Glomerular visceral epithelial cell (primary cell): ENCODE measurements around the gene WDR46.
A peak's percentile ranks its signal among the peaks of the same experiment; 100 is the strongest.

ENCODE experiments used
- DNase-seq: peaks from one replicate; pipeline ENCODE4 v3.0.0-alpha.2; 2016; ENCODE audit errors: extremely low spot score

The WDR46 gene

DNA sequence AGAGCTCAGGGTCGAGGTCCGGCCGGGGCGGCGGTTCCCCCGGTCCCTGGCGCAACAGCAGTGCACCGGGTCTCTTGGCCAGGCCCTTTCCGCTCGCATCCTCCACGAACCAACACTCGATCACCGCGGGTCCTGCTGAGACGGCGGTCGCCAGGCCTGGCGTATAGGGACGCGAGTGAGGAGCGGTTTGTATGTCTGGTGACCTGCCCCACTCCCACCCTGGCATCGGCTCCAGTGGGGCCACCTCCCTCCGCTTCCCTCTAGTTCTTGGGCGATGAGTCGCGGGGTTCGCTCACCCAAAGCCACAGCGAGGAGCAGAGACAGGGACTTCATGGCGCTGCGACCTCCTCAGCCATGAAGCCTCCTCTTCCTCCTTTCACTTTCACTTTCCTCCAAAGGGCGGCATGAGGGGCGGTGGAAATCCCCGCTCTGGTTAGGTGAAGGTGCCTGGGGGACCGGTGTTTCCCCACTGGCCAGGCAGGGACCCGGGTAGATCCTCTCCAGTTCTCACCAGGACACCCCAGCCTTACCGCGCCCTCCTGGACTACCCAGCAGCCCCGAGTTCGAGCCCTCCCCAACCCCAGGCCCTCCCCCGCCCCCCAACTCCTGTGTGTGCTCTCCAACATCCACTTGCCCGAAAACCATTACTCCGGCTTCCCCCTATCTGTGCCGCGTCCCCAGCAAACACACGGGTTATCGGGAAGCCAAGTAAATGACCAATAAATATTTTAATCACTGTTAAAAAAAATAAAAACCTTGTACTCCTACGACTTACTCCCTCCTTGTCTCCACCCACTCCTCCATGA lies 24.9 kb upstream of the WDR46 start, which contains the start of gene TAPBP:
TAPBP (minus strand) TSS at position 370 of the 806 bp plus-strand sequence; CDS start at position 333, 37 bp downstream.
- peak; percentile 84 for DNase-seq

DNA sequence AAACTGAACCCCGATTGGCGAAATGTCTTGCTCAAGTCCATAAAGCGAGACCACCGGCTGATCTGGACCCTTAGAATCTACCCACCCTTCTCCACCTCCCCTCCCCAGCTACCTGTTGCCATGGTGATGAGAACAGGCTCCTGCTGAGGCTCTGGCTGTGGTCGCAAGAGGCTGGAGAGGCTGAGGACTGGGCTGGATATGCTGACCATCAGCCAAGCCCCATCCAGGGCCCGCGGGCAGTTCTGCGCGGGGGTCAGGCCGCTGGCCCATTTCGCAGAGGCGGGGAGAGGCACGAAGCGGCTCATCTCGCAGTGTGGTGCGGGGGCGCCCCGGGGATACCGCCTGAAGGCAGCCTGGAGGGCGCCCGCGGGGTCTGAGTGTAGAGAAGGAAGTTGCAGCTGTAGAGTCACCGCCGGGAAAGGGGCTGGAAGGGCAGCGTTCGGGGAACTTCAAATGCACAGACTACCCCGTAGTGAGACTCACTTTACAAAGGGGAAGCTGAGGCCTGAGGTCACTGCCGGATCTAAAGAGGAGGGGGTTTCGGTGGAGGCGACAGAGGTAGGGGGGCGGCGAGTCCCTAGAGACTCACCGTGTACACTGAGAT lies 24.2 kb upstream of the WDR46 start:
- peak; percentile 22 for DNase-seq

DNA sequence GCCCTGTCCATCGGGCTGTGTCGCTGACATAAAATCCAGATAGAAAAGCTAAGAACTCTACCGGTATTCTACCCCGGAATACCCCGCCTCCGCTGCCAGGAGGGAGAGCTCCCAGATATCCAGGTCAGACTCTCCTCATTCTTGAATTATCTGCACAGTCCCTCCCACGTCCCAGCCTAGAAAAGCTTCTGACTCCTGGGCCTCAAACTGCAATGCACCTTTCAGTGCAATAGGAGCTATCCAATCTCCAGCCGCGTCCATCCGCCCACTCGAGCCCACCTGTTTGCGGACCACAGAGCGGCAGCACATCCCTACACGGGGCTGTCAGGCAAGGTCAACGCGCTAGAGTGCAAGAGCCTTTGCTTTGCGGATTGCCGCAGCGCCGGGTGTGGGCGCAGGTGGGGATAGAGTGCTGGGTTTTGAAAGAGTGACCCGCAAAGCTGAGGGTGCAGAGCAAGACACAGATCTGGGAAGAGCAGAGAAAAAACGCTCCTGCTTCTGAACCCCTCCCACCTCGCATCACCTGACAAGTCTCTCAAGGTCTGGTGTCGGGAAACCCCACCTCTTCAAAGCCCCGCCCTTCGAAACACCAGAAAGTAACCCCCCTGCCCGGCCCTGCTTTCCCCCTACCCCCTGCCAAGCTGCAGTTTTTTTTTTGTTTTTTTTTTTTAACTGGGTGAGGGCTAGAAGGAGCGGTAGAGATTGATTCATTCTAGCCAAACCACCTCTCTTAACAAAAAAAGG lies 23.5 kb upstream of the WDR46 start:
- DNase-seq: peak; percentile 88

DNA sequence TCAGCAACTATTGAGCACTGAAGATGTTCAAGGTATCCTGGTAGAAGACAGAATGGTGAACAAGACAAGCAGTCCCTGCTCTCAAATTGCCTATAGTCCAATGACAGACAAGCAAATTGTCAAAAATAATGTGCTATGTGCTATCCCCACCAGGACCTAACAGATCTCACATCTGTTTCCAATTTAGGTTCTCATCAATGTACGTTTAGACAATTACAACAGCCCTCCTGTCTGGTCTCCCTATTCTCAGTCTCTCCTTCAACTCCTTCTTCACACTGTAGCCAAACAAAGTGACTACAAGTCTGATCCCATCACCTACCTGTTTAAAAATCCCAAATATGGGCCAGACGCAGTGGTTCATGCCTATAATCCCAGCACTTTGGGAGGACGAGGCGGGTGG lies 17.3 kb upstream of the WDR46 start:
- DNase-seq: no peak

DNA sequence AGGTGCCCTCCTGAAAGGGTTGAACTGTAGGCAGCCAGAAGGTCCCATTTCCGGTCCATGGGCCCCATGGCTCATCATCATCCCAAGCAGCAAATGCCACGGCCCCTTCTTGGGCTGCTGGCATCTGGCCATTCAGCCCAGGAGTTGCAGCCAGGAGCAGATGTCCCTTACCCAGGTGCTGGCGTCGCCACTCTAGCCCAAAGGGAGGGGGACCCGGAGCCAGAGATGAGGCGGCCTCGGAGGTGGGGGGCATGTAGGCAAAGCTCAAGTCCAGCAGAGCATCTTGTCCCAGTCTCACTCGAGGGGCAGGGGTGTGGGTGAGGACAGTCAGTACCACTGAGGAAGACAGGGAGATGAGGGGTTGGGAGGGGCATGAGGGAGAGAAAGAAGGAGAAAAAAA lies 16.0 kb upstream of the WDR46 start:
- DNase-seq: no peak

DNA sequence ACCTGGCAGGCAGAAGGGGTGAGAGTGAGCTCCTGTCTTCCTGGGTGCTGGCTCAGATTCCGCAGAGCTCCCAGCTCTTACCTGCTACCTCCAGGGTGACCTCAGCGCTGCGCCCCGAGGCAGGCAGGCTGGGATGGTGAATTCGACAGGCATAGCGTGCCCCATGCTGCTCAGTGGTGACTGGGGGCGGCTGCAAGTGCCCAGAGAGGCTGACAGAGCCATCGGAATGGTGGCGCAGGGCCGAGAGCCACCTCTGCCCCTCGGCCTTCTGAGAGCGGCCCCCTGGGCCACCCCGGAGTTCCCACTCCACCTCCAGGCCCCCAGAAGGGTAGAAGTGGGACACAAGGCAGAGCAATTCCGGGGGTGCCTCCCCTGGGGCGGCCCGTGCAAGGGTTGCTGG lies 15.2 kb upstream of the WDR46 start:
- no peak for DNase-seq

DNA sequence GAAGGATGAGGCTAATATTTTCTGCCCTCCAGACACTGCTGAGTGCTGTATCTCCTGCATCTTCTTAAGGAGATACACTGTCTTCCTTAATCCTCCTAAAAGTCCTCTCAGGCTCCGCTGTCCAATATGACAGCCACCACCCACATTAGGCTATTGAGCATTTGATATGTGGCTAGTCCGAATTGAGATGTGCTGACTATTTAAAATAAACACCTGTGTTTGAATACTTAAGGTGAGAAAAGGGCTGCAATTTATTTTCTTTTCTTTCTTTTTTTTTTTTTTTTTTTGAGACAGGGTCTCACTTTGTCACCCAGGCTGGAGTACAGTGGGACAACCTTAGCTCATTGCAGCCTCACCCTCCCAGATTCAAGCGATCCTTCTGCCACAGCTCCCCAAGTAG lies 12.8 kb upstream of the WDR46 start:
- no peak for DNase-seq

DNA sequence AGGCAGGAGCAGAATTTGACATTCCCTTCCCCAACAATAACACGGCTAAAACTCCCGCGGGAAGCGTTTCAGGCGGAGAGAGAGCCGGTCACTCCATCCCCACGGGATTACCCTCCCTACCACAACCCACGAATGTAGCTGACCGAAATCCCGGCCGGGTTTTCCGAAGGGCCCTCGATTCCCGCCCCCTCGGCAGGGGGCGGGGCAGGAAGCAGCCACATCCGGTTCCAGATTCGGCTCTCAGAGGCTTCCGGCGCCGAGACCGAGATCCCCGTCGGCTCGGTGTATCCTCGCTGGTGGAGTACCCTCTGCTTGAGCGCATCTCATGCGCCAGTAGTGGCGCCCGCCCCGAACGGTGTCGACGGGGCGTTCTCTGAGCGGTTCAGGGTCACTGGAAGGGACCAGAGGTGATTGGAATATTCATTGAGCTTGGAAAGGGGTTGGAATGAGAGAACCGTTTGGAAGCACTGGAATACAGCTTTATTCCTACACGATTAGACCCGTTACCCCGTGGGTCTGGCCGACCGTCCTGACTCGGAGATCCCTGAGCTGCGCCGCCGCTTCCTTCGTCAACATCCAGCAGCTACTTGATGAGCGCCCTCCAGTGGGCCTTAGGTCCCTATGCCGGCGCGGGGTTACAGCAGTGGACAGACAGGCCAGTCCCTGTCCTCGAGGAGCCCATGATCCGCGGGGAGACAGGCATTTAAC lies 10.4 kb upstream of the WDR46 start:
- peak; percentile 95 for DNase-seq

DNA sequence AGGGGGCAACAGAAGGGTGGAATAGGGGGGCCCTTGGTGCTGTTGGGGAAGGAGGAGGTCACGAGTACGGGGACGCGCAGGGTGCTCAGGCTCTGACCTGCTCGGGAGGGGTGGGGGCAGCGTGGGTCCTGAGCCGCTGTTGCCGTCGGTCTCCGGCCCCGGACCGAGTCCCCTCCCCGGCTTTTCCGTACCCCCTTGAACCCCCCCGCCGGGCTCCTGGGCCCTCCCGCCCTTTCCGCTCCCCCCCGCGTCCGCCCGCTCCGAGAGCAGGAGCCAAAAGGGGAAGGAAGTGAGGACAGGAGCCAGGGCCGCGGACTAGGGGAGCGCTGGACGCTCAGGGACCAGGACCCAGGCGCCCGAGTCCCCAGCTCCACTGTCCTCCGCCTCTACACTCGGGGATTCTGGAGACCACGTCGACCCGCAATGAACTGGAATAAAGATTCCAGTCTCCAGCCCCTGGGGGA lies 9.8 kb upstream of the WDR46 start, which contains the start of gene RGL2:
RGL2 (minus strand) TSS at position 170 of the 464 bp plus-strand sequence. CDS start 332 bp downstream, outside the sequence.
- DNase-seq: peak; percentile 72

DNA sequence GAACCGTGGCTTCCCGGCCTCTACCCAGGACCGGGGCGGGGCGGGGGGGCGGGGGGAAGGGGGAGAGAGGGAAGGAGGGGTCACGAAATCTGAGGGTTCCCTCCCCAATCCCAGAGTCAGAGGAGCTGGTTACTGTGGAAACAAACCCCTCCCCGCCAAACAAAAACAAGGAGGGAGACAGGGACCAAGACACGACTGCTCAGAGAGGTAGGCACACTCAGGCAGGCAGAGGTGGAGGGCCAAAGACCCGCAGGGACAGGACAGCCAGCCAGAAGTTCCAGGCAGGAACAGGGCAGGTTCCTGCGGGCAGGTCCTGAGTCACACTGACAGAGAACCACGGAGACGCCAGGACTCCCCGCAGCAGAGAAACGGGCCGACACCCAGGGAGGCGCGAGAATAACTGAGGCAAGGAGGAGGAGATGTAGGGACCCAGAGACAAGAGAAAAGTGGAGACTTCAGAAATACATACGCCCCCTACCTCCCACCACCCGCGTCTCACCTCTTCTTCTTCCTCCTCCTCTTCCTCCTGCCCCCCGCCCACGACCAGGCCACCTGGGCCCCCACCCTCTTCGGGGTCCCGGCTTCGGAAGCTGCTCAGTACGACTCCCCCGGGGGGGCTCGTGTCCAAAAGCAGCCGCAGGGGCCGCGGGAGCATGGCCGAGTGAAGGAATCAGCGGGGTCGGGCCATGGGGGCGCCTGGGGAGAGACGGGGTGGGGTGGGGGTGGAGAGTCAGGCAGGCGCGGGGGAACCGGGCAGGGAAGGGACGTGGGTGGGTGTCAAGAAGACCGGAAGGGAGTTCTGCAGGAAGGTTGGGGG lies 9.1 kb upstream of the WDR46 start:
- peak; percentile 91 for DNase-seq

DNA sequence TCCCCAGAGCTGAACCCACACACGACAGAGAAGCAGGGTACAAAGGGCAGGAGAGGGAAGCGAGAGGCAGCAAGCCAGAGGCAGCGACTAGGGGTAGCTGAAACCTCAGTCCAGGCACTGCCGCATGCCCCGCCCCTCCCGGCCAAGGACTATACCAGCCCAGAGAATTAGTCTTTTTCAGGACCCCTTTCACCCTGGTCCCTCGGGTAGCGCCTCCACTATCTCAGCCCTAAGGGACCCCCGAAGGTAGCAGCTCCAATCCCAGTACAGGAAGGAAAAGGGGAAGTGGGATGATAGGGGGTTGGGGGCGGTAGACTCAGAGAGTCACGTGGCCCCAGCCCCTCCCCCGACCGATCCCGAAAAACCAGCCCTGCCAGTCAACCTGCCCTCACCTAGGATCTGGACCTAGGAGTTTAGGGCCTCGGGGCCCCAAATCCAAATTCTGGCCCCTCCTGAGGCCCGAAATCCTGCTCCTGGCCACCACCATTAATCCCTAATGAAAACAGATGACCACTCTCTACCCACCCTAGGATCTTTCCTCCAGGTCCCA lies 8.4 kb upstream of the WDR46 start:
- no peak for DNase-seq

DNA sequence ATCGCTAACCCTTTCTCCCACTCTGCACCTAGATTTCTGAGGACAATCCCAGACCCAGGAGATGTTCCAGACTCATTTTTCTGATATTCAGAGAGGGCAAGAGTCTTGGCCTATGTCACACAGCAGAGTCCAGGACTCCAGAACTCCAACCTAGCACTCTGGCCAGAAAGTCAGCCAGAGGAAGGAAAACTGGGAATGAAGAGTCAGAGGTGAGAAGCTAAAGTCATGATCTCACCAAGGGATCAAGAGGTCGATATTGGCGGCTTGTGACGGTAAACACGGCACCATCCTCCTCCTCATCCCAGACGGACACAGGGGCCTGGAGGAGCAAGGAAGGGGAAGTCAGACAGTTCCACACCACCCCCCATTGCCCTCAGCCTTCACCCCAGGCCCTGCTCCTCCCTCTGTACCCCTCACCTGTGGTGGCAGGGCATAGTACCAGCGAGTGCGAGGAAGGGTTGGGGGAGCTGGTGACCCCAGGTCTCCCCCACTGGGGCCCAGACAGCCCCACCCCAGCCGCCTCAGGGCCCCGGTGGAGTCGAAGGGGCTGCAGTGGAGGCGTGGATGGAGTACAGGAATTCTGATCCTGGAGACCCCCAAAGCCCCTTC lies 7.9 kb upstream of the WDR46 start:
- no peak for DNase-seq

DNA sequence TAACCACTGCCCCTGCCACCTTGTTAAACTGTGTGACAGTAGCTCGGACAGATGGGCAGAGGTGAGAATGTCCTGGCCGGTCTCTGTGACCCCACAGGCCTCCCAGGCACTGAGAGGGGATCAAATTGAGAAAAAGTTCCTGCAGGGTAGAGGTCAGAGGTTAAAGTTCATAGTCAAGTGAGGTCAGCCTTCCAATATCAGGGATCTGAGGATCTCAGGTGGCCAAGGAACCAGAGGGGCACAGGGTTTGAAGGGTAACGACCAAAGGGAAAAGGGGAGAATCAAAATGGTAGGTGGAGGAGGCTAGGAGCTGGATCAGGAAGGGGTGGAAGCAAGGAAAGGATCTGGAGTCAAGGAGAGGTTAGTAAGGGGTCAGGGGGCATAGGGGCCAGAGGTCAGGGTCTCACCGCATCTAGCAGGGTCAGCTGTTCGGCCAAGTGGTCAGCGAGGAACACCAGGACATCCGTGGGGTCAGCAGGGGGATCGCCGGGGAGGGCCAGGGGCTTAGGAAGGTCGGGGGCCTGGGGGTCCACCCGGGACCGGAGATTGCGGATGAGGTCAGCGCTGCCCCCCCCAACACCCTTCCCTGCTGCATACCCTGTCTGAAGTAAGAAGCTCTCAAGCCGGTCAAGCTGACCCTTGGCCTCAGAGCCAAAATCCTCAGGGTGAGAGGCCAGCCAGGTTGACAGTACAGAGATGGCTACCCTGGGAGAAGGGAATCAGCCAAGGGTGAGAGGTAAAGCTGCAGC lies 6.8 kb upstream of the WDR46 start:
- DNase-seq: no peak

DNA sequence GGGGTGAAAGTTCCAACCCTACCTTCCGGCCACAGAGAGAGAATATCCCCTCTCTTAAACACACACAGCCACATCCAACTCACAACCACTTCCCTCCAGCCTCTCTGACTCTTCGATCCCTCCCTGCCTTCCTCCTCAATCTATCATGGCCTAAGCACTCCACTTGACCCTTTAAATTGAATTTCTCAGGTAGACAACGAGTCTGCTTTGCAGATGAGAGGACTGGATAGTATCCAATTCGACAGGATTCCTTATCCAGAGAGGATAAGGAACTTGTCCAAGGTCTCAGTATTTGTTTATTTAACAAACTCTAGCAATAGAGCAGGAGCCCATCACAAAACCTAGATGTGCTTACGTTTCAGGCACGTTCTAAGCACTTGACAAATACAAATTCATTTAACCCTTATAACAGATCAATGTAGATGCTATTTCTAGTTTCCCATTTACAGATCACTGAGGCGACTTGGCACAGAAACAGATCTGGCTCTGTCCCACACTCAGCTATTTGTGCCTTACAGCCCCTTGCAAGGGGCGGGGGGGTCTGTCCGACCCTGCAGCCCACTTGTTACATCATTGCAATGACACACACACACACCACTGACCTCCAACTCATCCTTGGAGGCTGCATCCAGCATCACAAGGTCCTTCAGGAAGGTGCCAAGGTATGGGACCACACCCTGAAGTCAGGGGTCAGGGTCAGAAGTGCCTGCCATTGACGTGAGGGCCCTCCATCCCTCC lies 5.2 kb upstream of the WDR46 start:
- no peak for DNase-seq

DNA sequence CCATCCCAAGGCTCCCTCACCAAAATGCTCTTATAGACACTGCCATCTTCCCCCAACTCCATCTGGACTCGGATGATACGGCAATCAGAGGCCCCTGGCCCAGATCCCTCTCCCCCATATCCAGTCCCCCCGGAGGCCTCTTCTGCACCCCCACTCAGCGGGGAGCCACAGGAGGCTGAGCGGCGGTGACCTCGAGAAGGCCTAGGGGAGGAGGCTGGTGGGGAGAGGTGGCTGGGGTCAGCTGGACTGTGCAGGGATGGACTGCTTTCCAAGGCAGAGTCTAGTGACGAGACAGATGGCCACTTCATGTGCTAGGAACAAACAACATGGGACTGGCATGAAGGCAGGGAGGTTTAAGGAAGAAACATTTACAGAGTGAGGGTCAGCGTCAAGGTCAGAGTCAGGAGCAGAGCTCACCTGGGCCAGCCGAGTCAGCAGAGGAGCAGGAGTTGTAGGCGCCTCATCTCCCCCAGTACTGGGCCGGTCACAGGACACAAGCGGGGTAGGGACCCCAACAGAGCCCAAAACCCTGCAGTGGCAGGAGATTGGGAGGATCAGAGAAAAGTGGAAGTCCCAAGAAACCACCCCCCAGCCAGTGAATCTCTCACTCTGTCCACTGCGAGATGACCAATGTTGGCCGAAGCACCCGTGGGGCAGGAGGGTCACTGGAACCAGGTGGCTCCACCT lies 4.1 kb upstream of the WDR46 start:
- DNase-seq: no peak

DNA sequence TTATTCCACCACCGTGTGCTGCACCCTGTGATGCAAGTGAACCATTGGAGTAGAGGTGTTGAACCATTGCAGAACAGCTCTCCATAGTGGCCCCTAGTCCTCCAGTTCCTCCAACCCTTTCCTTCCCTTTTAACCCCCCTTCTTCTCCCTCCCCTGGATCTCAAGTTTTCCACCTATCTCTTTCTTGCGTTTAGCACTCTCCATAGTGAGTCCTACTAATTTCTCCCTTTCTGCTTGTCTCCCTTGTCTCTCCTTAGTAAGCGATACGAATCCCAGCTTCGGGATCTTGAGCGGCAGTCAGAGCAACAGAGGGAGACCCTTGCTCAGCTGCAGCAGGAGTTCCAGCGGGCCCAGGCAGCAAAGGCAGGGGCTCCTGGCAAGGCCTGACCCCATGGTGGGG lies 1.4 kb upstream of the WDR46 start:
- no peak for DNase-seq

DNA sequence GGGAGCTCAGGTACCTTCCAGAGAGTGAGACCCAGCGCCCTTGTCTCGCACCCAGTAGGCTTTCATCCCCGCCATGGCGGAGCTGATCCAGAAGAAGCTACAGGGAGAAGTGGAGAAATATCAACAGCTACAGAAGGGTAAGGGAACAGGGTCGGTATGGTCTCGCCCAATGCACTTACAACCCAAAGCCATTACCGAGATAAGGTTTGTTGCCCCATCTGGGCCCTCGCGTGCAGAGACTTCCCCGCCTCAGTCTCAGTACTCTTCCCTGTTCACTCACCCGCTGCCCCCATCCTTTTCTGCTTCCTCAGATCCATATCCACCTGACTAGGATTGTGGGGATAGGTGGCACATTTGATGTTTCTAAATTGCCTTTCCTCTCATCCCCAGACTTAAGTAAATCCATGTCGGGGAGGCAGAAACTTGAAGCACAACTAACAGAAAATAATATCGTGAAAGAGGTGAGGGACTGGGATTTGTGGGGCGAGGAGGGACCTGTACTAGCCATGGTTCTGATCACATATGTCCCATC lies 811 bp upstream of the WDR46 start:
- DNase-seq: no peak
